Bronchial epithelial cell (primary cell): ENCODE measurements around the gene PCDHGB7. TPM values are rescaled to one million over a fixed set of nuclear protein-coding genes. Genes with fewer than 3 reads are reported as not detected.
"Not testable (repeated sequence)": the region's sequence is repeated elsewhere in the genome, so short reads cannot be mapped to it uniquely, and the experiment has no call there.

Experiments used
- DNase-seq: peaks from one replicate; pipeline ENCODE4 v3.0.0-alpha.2; 2010; ENCODE audit warnings: low read depth
- FAIRE-seq: peaks from 2 replicates; lab custom pipeline; 2011; peaks lifted over from hg19 to GRCh38; lab: Jason Lieb, UNC
- H3K27me3 ChIP-seq: 2 replicates; pipeline ENCODE4 v1.5.1; 2011; ENCODE audit warnings: low read length; ENCODE audit not compliant: control insufficient read depth, insufficient read depth
- H3K36me3 ChIP-seq: 2 replicates; pipeline ENCODE4 v1.5.1; 2011; ENCODE audit warnings: low read length; ENCODE audit not compliant: control insufficient read depth, insufficient read depth
- H3K4me3 ChIP-seq: 2 replicates; pipeline ENCODE4 v1.5.1; 2011; ENCODE audit warnings: mild to moderate bottlenecking, low read depth, low read length, control low read depth
- total RNA-seq: library from RNA; depleted of rRNA; stranded (reverse); fragments of >200 nt; gene quantifications from 2 replicates; pipeline ENCODE4 v1.2.1, GENCODE V29; 2014
- TF ChIP-seq, protein P1 (sequence below): IDR thresholded peaks from 2 replicates; pipeline ENCODE4 v1.5.1; 2011; ENCODE audit warnings: mild to moderate bottlenecking, moderate library complexity, low read length, control low read depth, inconsistent platforms; ENCODE audit not compliant: insufficient read depth, severe bottlenecking

Gene PCDHGB7
- total RNA-seq, 1 donor from 2014 or later: 1.3 TPM

DNA sequence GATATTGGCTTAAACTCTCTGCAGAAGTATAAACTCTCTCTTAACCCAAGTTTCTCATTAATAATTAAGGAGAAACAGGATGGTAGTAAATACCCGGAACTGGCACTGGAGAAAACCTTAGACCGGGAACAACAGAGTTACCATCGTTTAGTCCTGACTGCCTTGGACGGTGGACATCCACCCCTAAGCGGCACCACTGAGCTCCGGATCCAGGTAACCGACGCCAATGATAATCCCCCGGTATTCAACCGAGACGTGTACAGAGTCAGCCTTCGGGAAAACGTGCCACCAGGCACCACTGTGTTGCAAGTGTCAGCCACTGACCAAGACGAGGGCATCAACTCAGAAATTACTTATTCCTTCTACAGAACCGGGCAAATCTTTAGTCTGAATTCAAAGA lies 18.9 kb upstream of the PCDHGB7 start:
- TF ChIP-seq, protein P1, sequence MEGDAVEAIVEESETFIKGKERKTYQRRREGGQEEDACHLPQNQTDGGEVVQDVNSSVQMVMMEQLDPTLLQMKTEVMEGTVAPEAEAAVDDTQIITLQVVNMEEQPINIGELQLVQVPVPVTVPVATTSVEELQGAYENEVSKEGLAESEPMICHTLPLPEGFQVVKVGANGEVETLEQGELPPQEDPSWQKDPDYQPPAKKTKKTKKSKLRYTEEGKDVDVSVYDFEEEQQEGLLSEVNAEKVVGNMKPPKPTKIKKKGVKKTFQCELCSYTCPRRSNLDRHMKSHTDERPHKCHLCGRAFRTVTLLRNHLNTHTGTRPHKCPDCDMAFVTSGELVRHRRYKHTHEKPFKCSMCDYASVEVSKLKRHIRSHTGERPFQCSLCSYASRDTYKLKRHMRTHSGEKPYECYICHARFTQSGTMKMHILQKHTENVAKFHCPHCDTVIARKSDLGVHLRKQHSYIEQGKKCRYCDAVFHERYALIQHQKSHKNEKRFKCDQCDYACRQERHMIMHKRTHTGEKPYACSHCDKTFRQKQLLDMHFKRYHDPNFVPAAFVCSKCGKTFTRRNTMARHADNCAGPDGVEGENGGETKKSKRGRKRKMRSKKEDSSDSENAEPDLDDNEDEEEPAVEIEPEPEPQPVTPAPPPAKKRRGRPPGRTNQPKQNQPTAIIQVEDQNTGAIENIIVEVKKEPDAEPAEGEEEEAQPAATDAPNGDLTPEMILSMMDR: no peak
- DNase-seq (no peak), FAIRE-seq (no peak)
- H3K27me3 ChIP-seq: peaks cover 2% of the 10 kb centered on the region
- H3K4me3 ChIP-seq: no peak overlapping the region
- no peaks in the 10 kb centered on the region for H3K36me3 ChIP-seq

DNA sequence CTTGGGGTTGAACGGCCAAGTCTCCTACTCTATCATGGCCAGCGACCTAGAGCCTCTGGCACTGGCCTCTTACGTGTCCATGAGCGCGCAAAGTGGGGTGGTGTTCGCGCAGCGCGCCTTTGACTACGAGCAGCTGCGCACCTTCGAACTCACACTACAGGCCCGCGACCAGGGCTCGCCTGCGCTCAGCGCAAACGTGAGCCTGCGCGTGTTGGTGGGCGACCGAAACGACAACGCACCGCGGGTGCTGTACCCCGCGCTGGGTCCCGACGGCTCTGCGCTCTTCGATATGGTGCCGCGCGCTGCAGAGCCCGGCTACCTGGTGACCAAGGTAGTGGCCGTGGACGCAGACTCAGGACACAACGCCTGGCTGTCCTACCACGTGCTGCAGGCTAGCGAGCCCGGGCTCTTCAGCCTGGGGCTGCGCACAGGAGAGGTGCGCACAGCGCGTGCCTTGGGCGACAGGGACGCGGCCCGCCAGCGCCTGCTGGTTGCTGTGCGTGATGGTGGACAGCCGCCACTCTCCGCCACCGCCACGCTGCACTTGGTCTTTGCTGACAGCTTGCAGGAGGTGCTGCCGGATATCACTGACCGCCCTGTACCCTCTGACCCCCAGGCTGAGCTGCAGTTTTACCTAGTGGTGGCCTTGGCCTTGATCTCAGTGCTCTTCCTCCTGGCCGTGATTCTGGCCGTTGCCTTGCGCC lies 17.8 kb upstream of the PCDHGB7 start:
- peaks cover 1% of the 10 kb centered on the region for H3K27me3 ChIP-seq
- H3K36me3 ChIP-seq: no peaks in the 10 kb centered on the region
- FAIRE-seq: no peak
- H3K4me3 ChIP-seq: no peak overlapping the region
- TF ChIP-seq, protein P1: no peak
- no peak for DNase-seq

DNA sequence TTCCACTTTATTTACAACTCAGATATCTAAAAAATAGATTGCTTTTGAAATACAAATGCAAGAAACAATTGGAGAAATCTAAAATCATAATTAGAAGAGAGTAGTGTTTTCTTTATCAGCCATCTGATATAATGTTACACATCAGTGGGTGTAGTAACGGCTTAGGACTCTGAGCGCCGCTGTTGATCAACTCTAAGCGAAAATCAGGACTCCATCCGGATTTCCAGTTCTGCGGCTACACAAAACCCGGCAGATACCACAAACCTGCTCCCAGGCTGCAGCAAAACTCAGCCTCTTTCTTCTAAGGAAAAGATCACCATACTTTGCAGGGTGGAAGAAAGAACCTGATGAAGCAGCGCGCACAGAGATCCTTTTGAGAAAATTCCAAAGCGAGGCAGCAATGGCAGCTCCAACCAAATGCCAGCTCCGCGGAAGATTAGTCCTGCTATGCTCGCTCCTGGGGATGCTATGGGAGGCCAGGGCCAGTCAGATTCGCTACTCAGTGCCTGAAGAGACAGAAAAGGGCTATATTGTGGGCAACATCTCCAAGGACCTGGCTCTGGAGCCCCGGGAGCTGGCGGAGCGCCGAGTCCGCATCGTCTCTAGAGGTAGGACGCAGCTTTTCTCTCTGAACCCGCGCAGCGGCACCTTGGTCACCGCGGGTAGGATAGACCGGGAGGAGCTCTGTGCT lies 14.8 kb upstream of the PCDHGB7 start, which contains the start of gene PCDHGA9:
PCDHGA9 (plus strand) TSS at position 226 of the 691 bp plus-strand sequence; CDS start at position 401, 175 bp downstream.
- FAIRE-seq (no peak), DNase-seq (peak; percentile 20)
- Histone ChIP-seq H3K36me3 (no peaks in the 10 kb centered on the region), H3K27me3 (no peaks in the 10 kb centered on the region), H3K4me3 (peak within 1 kb of the TSS; percentile 11)
- TF ChIP-seq, protein P1: peak; percentile 44

DNA sequence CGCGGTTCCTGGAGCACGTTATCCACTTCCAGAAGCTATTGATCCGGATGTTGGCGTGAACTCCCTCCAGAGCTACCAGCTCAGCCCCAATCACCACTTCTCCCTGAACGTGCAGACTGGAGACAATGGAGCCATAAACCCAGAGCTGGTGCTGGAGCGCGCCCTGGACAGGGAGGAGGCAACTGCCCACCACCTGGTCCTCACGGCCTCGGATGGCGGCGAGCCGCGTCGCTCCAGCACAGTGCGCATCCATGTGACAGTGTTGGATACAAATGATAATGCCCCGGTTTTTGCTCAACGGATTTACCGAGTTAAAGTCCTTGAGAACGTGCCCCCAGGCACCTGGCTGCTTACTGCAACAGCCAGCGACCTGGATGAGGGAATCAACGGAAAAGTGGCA lies 14.1 kb upstream of the PCDHGB7 start:
- H3K27me3 ChIP-seq: no peaks in the 10 kb centered on the region
- no peak overlapping the region for H3K4me3 ChIP-seq
- no peaks in the 10 kb centered on the region for H3K36me3 ChIP-seq
- TF ChIP-seq, protein P1: no peak
- no peak for DNase-seq
- FAIRE-seq: no peak

DNA sequence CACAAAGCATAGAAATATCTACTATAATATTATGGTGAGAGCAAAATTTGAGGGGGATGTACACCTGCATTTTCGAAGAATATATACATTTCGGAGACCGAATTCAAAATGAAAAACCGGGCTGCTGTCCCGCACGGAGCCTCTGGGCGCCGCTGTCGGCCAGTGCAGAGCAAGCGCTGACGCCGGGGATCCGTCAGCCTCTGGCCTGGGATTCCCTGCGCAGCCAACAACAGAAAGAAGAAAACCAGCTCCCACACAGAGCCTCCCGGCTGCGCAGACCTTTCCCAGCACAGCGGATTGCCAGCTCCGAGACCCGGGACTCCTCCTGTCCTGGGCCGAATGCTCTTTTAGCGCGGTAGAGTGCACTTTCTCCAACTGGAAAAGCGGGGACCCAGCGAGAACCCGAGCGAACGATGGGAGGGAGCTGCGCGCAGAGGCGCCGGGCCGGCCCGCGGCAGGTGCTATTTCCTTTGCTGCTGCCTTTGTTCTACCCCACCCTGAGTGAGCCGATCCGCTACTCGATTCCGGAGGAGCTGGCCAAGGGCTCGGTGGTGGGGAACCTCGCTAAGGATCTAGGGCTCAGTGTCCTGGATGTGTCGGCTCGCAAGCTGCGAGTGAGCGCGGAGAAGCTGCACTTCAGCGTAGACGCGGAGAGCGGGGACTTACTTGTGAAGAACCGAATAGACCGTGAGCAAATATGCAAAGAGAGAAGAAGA lies 9.5 kb upstream of the PCDHGB7 start, which contains the start of gene PCDHGB6:
PCDHGB6 (plus strand) TSS at position 232 of the 716 bp plus-strand sequence; CDS start at position 414, 182 bp downstream.
- H3K4me3 ChIP-seq: peak within 1 kb of the TSS; percentile 18
- TF ChIP-seq, protein P1: peak; percentile 65
- not testable (repeated sequence) for H3K27me3 ChIP-seq, FAIRE-seq, H3K36me3 ChIP-seq
- peak; percentile 18 for DNase-seq
